ENCODE data around the gene GAS2L1. TPM values are rescaled to one million over a fixed set of nuclear protein-coding genes. Genes with fewer than 3 reads are reported as not detected.

The GAS2L1 gene
- total RNA-seq, 1 experiment from 2014 or later, result 8.0 TPM

GRCh38 chr22:29332886-29333496 lies 26.5 kb downstream of the GAS2L1 start:
- Histone ChIP-seq H3K9me3 (ENCODE audit: control insufficient read depth, low read depth, low read length) (no peaks in the 10 kb centered on the region), H2BK20ac (ENCODE audit: low read depth, low read length, poor library complexity, severe bottlenecking) (no peak overlapping the region), H3K9ac (ENCODE audit: extremely low read depth, insufficient read length, low read length) (no peak overlapping the region), H3K4me1 (ENCODE audit: insufficient read depth, low read length) (no peaks in the 10 kb centered on the region), H4K5ac (ENCODE audit: insufficient read length, low read depth, low read length) (no peak overlapping the region), H3K4ac (ENCODE audit: low read depth, low read length) (no peak overlapping the region), H2AK5ac (ENCODE audit: insufficient read length, low read length) (no peak overlapping the region), H3K14ac (ENCODE audit: insufficient read depth, low read length) (no peak overlapping the region), H3K23me2 (ENCODE audit: insufficient read length, low read depth, low read length, poor library complexity, severe bottlenecking) (no peaks in the 10 kb centered on the region), H4K8ac (replicated peaks; ENCODE audit: insufficient read length, low read depth, low read length) (no peak overlapping the region), H2BK12ac (ENCODE audit: insufficient read length, low read depth, low read length) (no peak overlapping the region), H3K27ac (ENCODE audit: insufficient read length, low read depth, low read length) (no peak overlapping the region), H3K18ac (ENCODE audit: insufficient read length, low read depth, low read length) (no peak overlapping the region), H2BK120ac (ENCODE audit: low read depth, low read length, poor library complexity, severe bottlenecking) (no peak overlapping the region), H3K23ac (ENCODE audit: insufficient read length, low read depth, low read length) (no peak overlapping the region), H3K4me2 (ENCODE audit: insufficient read depth, insufficient read length, low read length) (no peak overlapping the region), H3K56ac (ENCODE audit: insufficient read length, low read depth, low read length) (no peak overlapping the region), H2BK15ac (ENCODE audit: low read depth, low read length) (no peak overlapping the region), H2BK5ac (ENCODE audit: insufficient read length, low read length) (no peak overlapping the region), H3K79me2 (ENCODE audit: insufficient read depth, low read length) (no peaks in the 10 kb centered on the region), H3K27me3 (ENCODE audit: insufficient read depth, low read length) (no peaks in the 10 kb centered on the region), H4K91ac (ENCODE audit: insufficient read length, low read depth, low read length) (no peak overlapping the region), H2AFZ (ENCODE audit: low read length) (no peak overlapping the region), H3K79me1 (ENCODE audit: insufficient read depth, low read depth, low read length, poor library complexity, severe bottlenecking) (no peaks in the 10 kb centered on the region), H3T11ph (ENCODE audit: low read length) (no peak overlapping the region), H4K20me1 (ENCODE audit: control insufficient read depth, insufficient read depth, insufficient read length) (peaks cover 3% of the 10 kb centered on the region)
- Mint-ChIP-seq H3K9me3 (no peaks in the 10 kb centered on the region), H3K4me3 (no peak overlapping the region), H3K27ac (no peak overlapping the region), H3K4me1 (peaks cover 2 to 3% of the 10 kb centered on the region in 2 experiments; a peak in 2 of 4 replicates), H3K36me3 (ENCODE audit: insufficient read depth in 1 of 3, low read depth in 3 of 3) (peaks cover 12 to 54% (median 40%) of the 10 kb centered on the region in 3 experiments), H3K27me3 (ENCODE audit: low read depth) (no peaks in the 10 kb centered on the region)
- WGBS (ENCODE audit: extremely low coverage, insufficient read length, low lambda C conversion rate), result no CpG with 5 or more reads among the region's 8 CpGs
- no peak for TF ChIP-seq CTCF (conservative IDR thresholded peaks at IDR 0.05)
- no peak for DNase-seq
